NCI-H446 (cell line): ENCODE data around the gene SYT13.

ENCODE experiments used
- DNase-seq, 2 experiments: peaks; one replicate each; lab custom pipeline; 2025; lab: John Stamatoyannopoulos, UW

Gene SYT13

GRCh38 chr11:45305874-45306623, 19.9 kb upstream of the SYT13 start:
- no peak for DNase-seq

GRCh38 chr11:45304992-45305335, 18.8 kb upstream of the SYT13 start:
- no peak for DNase-seq

GRCh38 chr11:45304111-45304991, 18.2 kb upstream of the SYT13 start:
- DNase-seq: no peak

GRCh38 chr11:45303316-45303715, 17.2 kb upstream of the SYT13 start:
- no peak for DNase-seq

GRCh38 chr11:45301537-45302246, 15.6 kb upstream of the SYT13 start:
- DNase-seq: no peak

- DNase-seq: no peak
Measured at GRCh38 chr11:45300715-45301114, 14.6 kb upstream of the SYT13 start.

- no peak for DNase-seq
Measured at GRCh38 chr11:45298718-45299117, 12.6 kb upstream of the SYT13 start.

GRCh38 chr11:45296075-45296474, 9.9 kb upstream of the SYT13 start:
- DNase-seq: no peak

GRCh38 chr11:45294499-45294898, 8.4 kb upstream of the SYT13 start:
- no peak for DNase-seq

GRCh38 chr11:45293566-45294192, 7.5 kb upstream of the SYT13 start:
- peak; percentile 82 to 91 for DNase-seq

GRCh38 chr11:45290586-45290985, 4.4 kb upstream of the SYT13 start:
- DNase-seq: no peak

- DNase-seq: no peak
Measured at GRCh38 chr11:45289369-45289768, 3.2 kb upstream of the SYT13 start.

GRCh38 chr11:45288339-45288738, 2.2 kb upstream of the SYT13 start:
- DNase-seq: no peak

GRCh38 chr11:45287316-45287903, 1.3 kb upstream of the SYT13 start:
- DNase-seq: no peak

- no peak for DNase-seq
Measured at GRCh38 chr11:45285250-45285828, 802 bp downstream of the SYT13 start.

GRCh38 chr11:45282081-45282480, 4.1 kb downstream of the SYT13 start:
- no peak for DNase-seq

- DNase-seq: no peak
Measured at GRCh38 chr11:45280449-45280848, 5.7 kb downstream of the SYT13 start.

- no peak for DNase-seq
Measured at GRCh38 chr11:45279645-45280044, 6.5 kb downstream of the SYT13 start.

GRCh38 chr11:45278714-45279113, 7.4 kb downstream of the SYT13 start:
- DNase-seq: no peak

- DNase-seq: peak in 1 of 2 experiments; percentile 27
Measured at GRCh38 chr11:45275828-45276227, 10.3 kb downstream of the SYT13 start.

GRCh38 chr11:45274206-45274605, 11.9 kb downstream of the SYT13 start:
- DNase-seq: no peak
